PFSK-1 (cell line): ENCODE results near the gene SYDE1.

ENCODE experiments used
- REST ChIP-seq, 2 experiments: IDR thresholded peaks; 2 replicates each; pipeline versions ENCODE4 v1.6.1 to v1.8.0; 2011 to 2012; ENCODE audit warnings: low read depth in 2 of 2, low read length in 2 of 2, control low read depth in 1 of 2, inconsistent platforms in 1 of 2, mild to moderate bottlenecking in 1 of 2, moderate library complexity in 1 of 2; ENCODE audit not compliant: insufficient read depth in 1 of 2
- SIN3A ChIP-seq: IDR thresholded peaks from 2 replicates; pipeline ENCODE4 v1.6.1; 2012; ENCODE audit warnings: mild to moderate bottlenecking, low read length, moderate library complexity, borderline replicate concordance; ENCODE audit not compliant: insufficient read depth

- TF ChIP-seq REST (IDR thresholded peaks at IDR 0.05; ENCODE audit: insufficient read depth in 1 of 2, low read depth in 2 of 2, low read length in 2 of 2): no peak
- no peak for TF ChIP-seq SIN3A
Observed at GRCh38 chr19:15123031-15123890, 16.1 kb downstream of the SYDE1 start.
